Activated T-helper 1 cell treated with Interleukin-2 at 50 U/mL for 16 hours (primary cell): ENCODE results near the gene LSM10.
A peak's percentile ranks its signal among the peaks of the same experiment; 100 is the strongest.

Source experiments
- DNase-seq: peaks from one replicate; pipeline ENCODE4 v3.0.0-alpha.2; 2020; ENCODE audit warnings: low read depth

Gene LSM10

GRCh38 chr1:36397378-36398230 is at the start of gene LSM10:
Gene LSM10 (minus strand): TSS chr1:36397908. CDS start chr1:36394129, 3,779 bp downstream.
- DNase-seq, result peak; percentile 79

DNA sequence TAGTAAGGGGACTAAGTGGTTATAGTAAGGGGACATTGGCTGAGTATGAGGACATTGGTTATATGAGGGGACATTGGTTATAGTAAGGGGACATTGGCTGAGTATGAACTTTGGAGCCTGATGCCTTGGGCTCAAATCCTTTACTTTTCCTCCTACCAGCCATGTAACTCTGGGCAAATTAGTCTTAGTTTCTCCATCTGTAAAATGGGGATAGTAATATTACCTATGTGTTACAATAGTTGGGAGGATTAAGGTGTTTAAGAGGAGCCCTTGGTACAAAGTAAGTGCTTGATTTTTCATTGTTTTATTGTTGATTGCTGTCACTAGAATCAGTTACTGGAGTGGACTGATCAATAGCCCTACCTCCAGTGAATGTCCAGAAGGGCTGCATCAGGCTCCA is 49.7 kb upstream of the LSM10 start:
- no peak for DNase-seq

DNA sequence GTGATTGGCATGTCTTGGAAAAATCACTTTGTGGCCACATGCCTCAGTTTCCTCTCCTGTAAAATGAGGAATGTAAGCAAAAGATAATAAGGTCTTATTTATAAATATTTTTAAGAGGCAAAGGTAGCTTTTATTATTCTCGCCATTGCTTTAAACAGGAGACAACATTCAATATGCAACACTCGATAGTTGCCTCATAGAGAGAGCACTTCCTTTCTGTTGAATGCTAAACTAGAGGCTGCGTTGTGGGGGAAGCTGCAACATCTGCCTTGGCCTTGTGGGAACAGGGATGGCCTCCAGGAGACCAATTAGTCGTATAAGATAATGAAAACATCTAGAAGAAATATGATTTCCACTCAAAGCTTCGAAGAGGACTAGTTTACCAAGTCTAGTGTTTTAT is 49.0 kb upstream of the LSM10 start:
- no peak for DNase-seq

- no peak for DNase-seq
These were observed 48.6 kb upstream of the LSM10 start for GRCh38 chr1:36446271-36446670.

- no peak for DNase-seq
These were observed 45.6 kb upstream of the LSM10 start for GRCh38 chr1:36443297-36443696.

DNA sequence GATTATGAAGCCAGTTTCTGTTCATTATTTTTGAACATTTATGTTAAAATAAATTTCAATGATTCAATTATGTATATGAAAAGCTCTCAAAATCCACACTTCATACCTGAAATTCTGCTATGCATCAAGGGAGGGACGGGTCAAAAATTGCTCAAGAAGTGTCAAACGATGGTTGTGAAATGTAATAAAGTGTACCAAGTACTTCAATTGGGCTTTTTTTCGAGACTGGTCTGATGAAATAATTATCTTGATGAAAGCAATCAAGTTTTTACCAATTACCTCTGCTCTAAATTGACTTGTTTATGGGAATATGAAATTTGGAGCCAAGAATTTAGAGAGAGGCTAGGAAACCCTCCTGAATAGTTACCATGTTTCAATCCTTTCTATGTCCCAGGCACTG is 44.6 kb upstream of the LSM10 start:
- no peak for DNase-seq

DNA sequence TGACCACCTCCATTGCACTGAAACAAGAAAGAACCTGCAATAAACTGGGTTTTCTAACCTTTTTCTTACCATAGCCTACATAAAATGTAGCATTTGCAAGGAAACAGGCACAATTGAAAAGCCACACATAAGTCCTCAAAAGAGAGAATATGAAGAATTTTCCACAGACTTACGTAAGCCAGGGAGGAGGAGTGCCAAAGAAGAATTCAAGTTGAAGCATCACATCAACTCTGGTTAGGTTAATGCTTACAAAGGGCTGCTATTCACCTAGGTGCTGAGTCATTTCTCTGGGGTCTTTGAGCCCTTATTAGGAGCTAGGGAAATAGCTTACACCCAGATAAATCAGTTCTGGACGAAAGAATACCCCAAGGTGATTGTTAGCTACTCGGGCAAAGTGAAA is 42.9 kb upstream of the LSM10 start:
- no peak for DNase-seq

GRCh38 chr1:36440044-36440443 is 42.3 kb upstream of the LSM10 start:
- no peak for DNase-seq

DNA sequence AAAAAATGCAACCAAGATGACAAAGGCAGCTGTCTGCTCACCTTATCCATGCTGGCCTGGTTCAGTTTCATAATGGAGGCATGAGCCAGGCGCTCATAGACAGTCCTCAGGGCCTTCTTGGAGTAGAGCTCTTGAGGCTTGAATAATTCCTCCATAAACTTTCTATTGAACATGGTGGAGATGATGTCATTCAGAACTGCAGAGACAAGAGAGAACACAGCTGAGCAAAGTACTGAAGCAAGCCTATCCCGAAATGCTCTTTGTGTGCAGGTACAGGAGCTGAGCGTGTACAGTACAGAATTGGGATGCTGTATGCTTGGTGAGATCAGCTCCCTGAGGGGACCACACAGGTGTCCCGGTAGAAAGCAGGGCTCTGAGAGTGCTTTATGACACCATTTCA is 41.0 kb upstream of the LSM10 start:
- no peak for DNase-seq

GRCh38 chr1:36436821-36437220 is 39.1 kb upstream of the LSM10 start:
- no peak for DNase-seq

DNA sequence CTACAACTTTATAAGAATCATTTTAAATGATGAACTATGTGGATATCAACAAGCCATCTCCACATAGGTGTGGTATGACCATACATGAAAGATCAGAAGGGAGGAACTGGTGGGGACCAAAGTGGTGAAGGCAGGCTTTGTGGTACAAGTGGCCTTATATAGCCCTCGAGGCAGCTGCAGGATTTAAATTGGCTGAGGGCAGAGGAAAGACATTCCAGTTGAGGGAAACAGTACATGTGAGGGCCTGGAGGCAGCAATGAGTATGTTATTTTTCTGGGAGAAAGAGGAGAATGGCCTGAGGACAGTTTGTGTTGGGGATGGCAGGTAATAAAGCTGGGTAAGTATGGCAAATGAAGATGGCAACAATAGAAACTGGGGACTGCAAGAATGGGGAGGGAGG is 35.4 kb upstream of the LSM10 start:
- no peak for DNase-seq

GRCh38 chr1:36432616-36433015 is 34.9 kb upstream of the LSM10 start:
- no peak for DNase-seq

GRCh38 chr1:36425791-36426190 is 28.1 kb upstream of the LSM10 start:
- no peak for DNase-seq

- DNase-seq, result no peak
These were observed 23.9 kb upstream of the LSM10 start for GRCh38 chr1:36421649-36422048.

- DNase-seq, result peak; percentile 81
These were observed 23.2 kb upstream of the LSM10 start for GRCh38 chr1:36420836-36421317.

DNA sequence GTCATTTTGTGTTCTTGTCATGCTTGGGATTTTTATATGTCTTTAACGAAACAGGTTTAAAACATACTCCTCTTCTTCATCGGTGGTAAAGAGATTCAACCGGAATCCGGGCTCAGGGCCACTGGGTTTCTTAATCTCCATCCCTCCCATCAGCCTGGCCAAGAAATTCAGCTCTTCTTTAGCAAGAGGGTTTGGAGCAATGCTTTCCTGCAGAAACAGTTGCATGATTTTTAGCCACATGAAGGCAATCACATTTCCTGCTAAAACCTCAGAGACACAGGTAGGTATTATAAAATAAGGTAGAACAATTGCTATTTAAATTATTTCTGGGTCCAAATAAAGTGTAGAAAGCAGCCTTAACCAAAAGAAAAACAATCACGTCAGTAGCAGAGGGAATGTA is 22.7 kb upstream of the LSM10 start:
- no peak for DNase-seq

DNA sequence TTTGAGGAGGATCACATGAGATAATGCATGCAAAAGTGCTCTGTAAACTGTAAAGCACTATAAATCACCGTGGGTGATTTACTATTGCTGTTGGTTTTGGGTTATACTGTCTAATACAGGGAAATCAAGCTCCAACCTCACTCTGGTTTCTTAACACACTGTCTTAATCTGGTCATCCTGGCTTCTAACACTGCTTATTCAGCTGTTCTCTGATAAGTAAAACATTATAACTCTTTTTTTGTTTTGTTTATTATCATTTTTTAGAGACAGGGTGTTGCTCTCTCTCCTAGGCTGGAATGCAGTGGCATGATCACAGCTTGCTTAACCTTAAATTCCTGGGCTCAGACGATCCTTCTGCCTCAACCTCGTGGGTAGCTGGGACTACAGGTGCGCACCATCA is 21.9 kb upstream of the LSM10 start:
- DNase-seq, result no peak

- DNase-seq, result no peak
These were observed 21.4 kb upstream of the LSM10 start for GRCh38 chr1:36419140-36419539.

DNA sequence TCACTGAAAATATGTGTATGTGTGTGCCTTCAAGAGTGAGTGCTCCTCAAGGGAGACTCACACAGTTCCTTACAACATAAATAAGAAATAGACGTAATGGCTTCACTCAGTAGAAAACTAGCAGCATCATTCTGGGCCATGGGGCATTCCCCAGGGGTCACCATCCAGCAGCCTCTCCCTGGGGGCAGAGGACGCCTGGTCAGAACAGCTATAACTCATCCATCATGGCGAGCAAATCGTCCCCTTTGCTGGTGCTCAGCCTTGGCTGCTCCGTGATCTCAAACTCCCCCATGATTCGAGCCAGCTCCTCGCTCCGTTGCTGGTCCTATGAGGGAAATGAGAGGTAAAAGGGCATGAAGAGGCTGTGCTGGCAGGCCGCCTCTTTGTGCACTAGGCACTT is 20.2 kb upstream of the LSM10 start:
- DNase-seq, result no peak

GRCh38 chr1:36415661-36416326 is 18.1 kb upstream of the LSM10 start:
- DNase-seq, result no peak

- no peak for DNase-seq
These were observed 16.7 kb upstream of the LSM10 start for GRCh38 chr1:36414384-36414783.

GRCh38 chr1:36411674-36412648 is 14.3 kb upstream of the LSM10 start:
- DNase-seq, result no peak
